Measurements from ENCODE around the gene SLC2A9.

SLC2A9 gene

DNA sequence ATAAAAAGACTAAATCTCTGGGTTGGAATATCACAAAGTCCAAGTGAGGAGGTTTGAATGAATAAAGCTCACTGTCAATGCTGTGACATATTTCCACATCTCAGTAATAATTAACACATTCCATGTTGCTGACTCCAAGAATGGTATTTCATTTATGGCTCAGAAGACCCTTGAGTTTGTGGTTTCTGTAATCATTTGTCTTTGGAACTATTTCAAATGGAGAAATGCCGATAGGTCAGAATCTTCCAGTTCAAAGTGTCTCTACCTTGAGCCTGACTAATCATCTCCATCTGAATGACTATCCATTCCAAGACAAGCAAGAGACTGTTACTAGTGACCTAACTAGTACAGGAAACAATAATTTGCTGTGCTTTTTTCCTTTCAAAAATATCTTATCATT, 24.2 kb upstream of the SLC2A9 start:
- TF ChIP-seq EZH2phosphoT487 (IDR thresholded peaks at IDR 0.05; ENCODE audit: borderline replicate concordance) = no peak
- TF ChIP-seq, protein P1, sequence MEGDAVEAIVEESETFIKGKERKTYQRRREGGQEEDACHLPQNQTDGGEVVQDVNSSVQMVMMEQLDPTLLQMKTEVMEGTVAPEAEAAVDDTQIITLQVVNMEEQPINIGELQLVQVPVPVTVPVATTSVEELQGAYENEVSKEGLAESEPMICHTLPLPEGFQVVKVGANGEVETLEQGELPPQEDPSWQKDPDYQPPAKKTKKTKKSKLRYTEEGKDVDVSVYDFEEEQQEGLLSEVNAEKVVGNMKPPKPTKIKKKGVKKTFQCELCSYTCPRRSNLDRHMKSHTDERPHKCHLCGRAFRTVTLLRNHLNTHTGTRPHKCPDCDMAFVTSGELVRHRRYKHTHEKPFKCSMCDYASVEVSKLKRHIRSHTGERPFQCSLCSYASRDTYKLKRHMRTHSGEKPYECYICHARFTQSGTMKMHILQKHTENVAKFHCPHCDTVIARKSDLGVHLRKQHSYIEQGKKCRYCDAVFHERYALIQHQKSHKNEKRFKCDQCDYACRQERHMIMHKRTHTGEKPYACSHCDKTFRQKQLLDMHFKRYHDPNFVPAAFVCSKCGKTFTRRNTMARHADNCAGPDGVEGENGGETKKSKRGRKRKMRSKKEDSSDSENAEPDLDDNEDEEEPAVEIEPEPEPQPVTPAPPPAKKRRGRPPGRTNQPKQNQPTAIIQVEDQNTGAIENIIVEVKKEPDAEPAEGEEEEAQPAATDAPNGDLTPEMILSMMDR (conservative IDR thresholded peaks at IDR 0.05; ENCODE audit: low read length) = no peak
- Histone ChIP-seq H3K79me2 (ENCODE audit: insufficient read depth, low read length) (no peaks in the 10 kb centered on the region), H3K36me3 (ENCODE audit: insufficient read depth, low read length) (no peaks in the 10 kb centered on the region), H3K9me3 (ENCODE audit: insufficient read depth, low read depth, low read length) (peaks cover 5% of the 10 kb centered on the region; the same call in 1 of the 2 replicates), H3K4me1 (ENCODE audit: insufficient read depth, low read length, poor library complexity, severe bottlenecking) (peaks cover 9% of the 10 kb centered on the region), H3K9me2 (replicated peaks; ENCODE audit: low read depth, low read length) (no peaks in the 10 kb centered on the region), H3K4me3 (ENCODE audit: low read length, poor library complexity, severe bottlenecking) (no peak overlapping the region), H3K4me2 (ENCODE audit: low read depth, low read length, poor library complexity, severe bottlenecking) (no peak overlapping the region), H3K27me3 (ENCODE audit: insufficient read depth, low read length, poor library complexity, severe bottlenecking) (peaks cover 37% of the 10 kb centered on the region), H2AFZ (ENCODE audit: low read length) (no peak overlapping the region), H4K20me1 (ENCODE audit: insufficient read depth, low read length, poor library complexity, severe bottlenecking) (no peaks in the 10 kb centered on the region), H3K9ac (ENCODE audit: low read depth, low read length, poor library complexity, severe bottlenecking) (no peak overlapping the region), H3F3A (ENCODE audit: low read depth) (no peaks in the 10 kb centered on the region)

DNA sequence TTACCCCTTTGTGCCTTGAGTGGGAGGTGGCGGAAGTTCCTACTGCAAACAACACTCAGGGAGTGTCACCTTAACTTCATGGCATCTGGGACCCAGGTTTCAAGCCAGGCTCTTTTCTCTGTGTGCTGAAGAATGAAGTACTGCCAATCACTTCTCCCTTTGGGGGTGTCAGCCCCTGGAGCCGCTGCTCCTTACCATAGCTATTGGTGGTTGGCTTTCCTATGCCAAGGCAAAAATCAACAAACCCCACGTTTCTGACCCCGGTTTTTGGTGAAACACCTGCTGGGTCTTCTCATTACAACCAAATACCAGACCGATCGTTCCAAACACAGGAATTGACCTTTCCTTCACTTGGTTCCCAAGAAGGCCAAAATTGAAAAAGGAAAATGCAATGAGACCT, 19.7 kb upstream of the SLC2A9 start:
- H3K4me2 ChIP-seq (ENCODE audit: low read depth, low read length, poor library complexity, severe bottlenecking) = no peak overlapping the region
- H3K36me3 ChIP-seq (ENCODE audit: insufficient read depth, low read length) = no peaks in the 10 kb centered on the region
- TF ChIP-seq, protein P1 (conservative IDR thresholded peaks at IDR 0.05; ENCODE audit: low read length) = no peak
- TF ChIP-seq EZH2phosphoT487 (IDR thresholded peaks at IDR 0.05; ENCODE audit: borderline replicate concordance) = no peak
- H4K20me1 ChIP-seq (ENCODE audit: insufficient read depth, low read length, poor library complexity, severe bottlenecking) = no peaks in the 10 kb centered on the region
- no peak overlapping the region for H2AFZ ChIP-seq (ENCODE audit: low read length)
- H3K27me3 ChIP-seq (ENCODE audit: insufficient read depth, low read length, poor library complexity, severe bottlenecking) = peaks cover 21% of the 10 kb centered on the region
- H3K4me3 ChIP-seq (ENCODE audit: low read length, poor library complexity, severe bottlenecking) = no peak overlapping the region
- no peaks in the 10 kb centered on the region for H3K79me2 ChIP-seq (ENCODE audit: insufficient read depth, low read length)
- no peaks in the 10 kb centered on the region for H3F3A ChIP-seq (ENCODE audit: low read depth)
- no peak overlapping the region for H3K9ac ChIP-seq (ENCODE audit: low read depth, low read length, poor library complexity, severe bottlenecking)
- no peaks in the 10 kb centered on the region for H3K9me2 ChIP-seq (replicated peaks; ENCODE audit: low read depth, low read length)
- H3K9me3 ChIP-seq (ENCODE audit: insufficient read depth, low read depth, low read length) = peaks cover 5% of the 10 kb centered on the region; the same call in 1 of the 2 replicates
- H3K4me1 ChIP-seq (ENCODE audit: insufficient read depth, low read length, poor library complexity, severe bottlenecking) = no peaks in the 10 kb centered on the region

DNA sequence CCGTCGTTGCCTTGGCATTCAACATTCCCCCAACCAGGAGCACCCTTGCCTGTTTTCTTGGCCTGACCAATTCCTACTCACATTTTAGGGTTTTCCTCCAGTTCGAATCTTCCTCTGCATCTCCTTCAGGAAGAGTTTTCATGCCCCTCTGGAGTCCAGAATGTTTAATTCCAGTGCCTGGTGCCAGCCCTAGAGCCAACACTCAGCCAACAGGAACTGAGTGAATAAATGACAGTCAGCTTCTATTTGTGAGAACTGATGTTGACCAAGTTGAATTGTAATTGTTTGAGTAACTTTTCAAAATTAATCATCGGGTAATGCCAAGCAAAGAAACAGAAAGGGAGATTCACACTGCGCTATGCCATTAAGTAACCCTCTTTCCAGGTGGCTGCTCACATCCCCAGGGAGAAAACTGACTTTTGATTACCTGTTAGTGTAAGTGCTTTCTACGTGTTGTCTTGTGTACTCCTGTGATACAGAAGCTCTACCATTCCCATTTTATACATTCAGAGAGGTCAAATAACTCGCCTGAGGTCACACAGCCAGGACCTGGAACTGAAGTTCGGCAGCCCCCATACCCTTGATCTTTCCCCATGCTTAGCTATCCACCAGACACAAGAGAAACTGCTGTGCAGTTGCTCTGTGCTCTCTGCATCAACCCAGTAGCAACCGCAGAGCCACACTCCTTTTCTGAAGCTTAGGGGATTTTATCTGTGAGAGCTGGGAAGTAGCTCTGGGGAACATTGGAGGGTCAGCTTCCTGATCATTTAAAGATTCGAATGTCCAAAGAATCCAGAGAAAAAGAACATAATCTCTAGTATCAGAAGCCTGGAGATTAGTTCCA, 19.0 kb upstream of the SLC2A9 start:
- Histone ChIP-seq H3K9ac (ENCODE audit: low read depth, low read length, poor library complexity, severe bottlenecking) (no peak overlapping the region), H3K36me3 (ENCODE audit: insufficient read depth, low read length) (no peaks in the 10 kb centered on the region)
- TF ChIP-seq, protein P1 (conservative IDR thresholded peaks at IDR 0.05; ENCODE audit: low read length) = no peak
- TF ChIP-seq EZH2phosphoT487 (IDR thresholded peaks at IDR 0.05; ENCODE audit: borderline replicate concordance) = no peak

More for the DNA sequence above, 19.0 kb upstream of the SLC2A9 start:
- Histone ChIP-seq H3K4me3 (ENCODE audit: low read length, poor library complexity, severe bottlenecking) (no peak overlapping the region), H3K4me2 (ENCODE audit: low read depth, low read length, poor library complexity, severe bottlenecking) (no peak overlapping the region), H4K20me1 (ENCODE audit: insufficient read depth, low read length, poor library complexity, severe bottlenecking) (no peaks in the 10 kb centered on the region), H3K4me1 (ENCODE audit: insufficient read depth, low read length, poor library complexity, severe bottlenecking) (no peaks in the 10 kb centered on the region), H2AFZ (ENCODE audit: low read length) (no peak overlapping the region), H3K9me2 (replicated peaks; ENCODE audit: low read depth, low read length) (no peaks in the 10 kb centered on the region), H3K79me2 (ENCODE audit: insufficient read depth, low read length) (no peaks in the 10 kb centered on the region), H3K9me3 (ENCODE audit: insufficient read depth, low read depth, low read length) (peaks cover 5% of the 10 kb centered on the region; the same call in 1 of the 2 replicates), H3F3A (ENCODE audit: low read depth) (no peaks in the 10 kb centered on the region), H3K27me3 (ENCODE audit: insufficient read depth, low read length, poor library complexity, severe bottlenecking) (peaks cover 21% of the 10 kb centered on the region)

Data from Loucy (cell line).